Ishikawa (cell line): ENCODE results near the gene SYS1.

ENCODE experiments used
- TCF12 ChIP-seq: IDR thresholded peaks from 2 replicates; pipeline ENCODE4 v1.6.1; 2012; ENCODE audit warnings: low read depth
- TF ChIP-seq, protein P1 (sequence below): IDR thresholded peaks from 2 replicates; pipeline ENCODE4 v1.6.1; 2012; ENCODE audit warnings: low read depth, mild to moderate bottlenecking

DNA sequence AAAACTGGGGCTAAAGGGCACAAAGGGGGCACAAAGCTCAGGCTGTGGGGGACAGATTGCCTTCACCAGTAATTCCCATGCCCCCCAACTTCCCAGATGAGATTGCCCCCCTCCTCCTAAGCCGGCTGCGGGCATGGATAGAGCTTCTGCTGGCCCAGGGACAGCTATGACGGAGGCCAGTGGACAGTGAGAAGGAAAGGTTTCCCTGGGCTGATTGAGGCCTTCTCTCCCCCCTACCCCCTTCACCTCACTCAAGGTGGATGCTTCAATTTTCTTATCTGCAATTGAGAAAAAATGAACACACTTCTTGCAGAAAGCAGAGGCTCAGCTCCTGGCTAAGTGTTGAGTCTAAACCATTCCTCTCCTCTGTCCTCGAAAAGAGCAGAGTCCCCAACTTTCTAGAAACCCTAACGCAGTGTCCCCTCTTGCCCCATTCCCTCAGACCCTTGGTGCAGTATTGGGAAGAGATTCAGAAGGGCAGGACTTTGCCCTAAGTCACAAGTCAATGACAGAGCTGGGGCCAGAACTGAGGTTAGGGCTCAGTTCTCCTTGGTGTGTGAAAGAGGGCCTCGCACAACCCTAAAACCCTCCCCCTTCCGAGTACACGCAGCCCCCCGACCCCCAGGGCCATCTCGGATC lies 15.5 kb upstream of the SYS1 start:
- TF ChIP-seq, protein P1, sequence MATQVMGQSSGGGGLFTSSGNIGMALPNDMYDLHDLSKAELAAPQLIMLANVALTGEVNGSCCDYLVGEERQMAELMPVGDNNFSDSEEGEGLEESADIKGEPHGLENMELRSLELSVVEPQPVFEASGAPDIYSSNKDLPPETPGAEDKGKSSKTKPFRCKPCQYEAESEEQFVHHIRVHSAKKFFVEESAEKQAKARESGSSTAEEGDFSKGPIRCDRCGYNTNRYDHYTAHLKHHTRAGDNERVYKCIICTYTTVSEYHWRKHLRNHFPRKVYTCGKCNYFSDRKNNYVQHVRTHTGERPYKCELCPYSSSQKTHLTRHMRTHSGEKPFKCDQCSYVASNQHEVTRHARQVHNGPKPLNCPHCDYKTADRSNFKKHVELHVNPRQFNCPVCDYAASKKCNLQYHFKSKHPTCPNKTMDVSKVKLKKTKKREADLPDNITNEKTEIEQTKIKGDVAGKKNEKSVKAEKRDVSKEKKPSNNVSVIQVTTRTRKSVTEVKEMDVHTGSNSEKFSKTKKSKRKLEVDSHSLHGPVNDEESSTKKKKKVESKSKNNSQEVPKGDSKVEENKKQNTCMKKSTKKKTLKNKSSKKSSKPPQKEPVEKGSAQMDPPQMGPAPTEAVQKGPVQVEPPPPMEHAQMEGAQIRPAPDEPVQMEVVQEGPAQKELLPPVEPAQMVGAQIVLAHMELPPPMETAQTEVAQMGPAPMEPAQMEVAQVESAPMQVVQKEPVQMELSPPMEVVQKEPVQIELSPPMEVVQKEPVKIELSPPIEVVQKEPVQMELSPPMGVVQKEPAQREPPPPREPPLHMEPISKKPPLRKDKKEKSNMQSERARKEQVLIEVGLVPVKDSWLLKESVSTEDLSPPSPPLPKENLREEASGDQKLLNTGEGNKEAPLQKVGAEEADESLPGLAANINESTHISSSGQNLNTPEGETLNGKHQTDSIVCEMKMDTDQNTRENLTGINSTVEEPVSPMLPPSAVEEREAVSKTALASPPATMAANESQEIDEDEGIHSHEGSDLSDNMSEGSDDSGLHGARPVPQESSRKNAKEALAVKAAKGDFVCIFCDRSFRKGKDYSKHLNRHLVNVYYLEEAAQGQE: no peak
- no peak for TF ChIP-seq TCF12
